CD14-positive monocyte (primary cell): ENCODE results near the gene SOX15. TPM values are rescaled to one million over a fixed set of nuclear protein-coding genes. Genes with fewer than 3 reads are reported as not detected.
A peak's percentile ranks its signal among the peaks of the same experiment; 100 is the strongest.

Source experiments
- DNase-seq, 3 donors: peaks; one replicate each; pipeline ENCODE4 v3.0.0-alpha.2; 2011 to 2022
- H2AFZ ChIP-seq: 2 replicates; pipeline ENCODE4 v1.6.0; 2012; ENCODE audit warnings: mild to moderate bottlenecking, low read depth, low read length, inconsistent platforms; ENCODE audit not compliant: insufficient read depth, poor library complexity, severe bottlenecking
- H3K27ac ChIP-seq, 2 donors: 1 replicate in 1 of 2; 2 replicates in 1 of 2; pipeline ENCODE4 v1.5.1; 2012 to 2013; ENCODE audit warnings: low read length in 2 of 2, control low read depth in 1 of 2, inconsistent platforms in 1 of 2, low read depth in 1 of 2, mild to moderate bottlenecking in 1 of 2
- H3K27me3 ChIP-seq, 2 donors: one replicate each; pipeline versions ENCODE4 v1.6.0 to v1.6.1; 2011 to 2013; ENCODE audit warnings: low read length in 2 of 2; ENCODE audit not compliant: control insufficient read depth in 2 of 2, insufficient read depth in 2 of 2
- H3K36me3 ChIP-seq, 2 donors: replicated peaks in 1 of 2; 1 replicate in 1 of 2; 2 replicates in 1 of 2; pipeline versions ENCODE4 v1.5.1 to v1.6.1; 2012 to 2013; ENCODE audit warnings: low read length in 2 of 2, control low read depth in 1 of 2, inconsistent platforms in 1 of 2, mild to moderate bottlenecking in 1 of 2; ENCODE audit not compliant: insufficient read depth in 2 of 2, control insufficient read depth in 1 of 2
- H3K4me1 ChIP-seq, 2 donors: 1 replicate in 1 of 2; 2 replicates in 1 of 2; pipeline versions ENCODE4 v1.5.1 to v1.6.1; 2012 to 2013; ENCODE audit warnings: low read length in 2 of 2, control low read depth in 1 of 2, inconsistent platforms in 1 of 2, mild to moderate bottlenecking in 1 of 2, moderate library complexity in 1 of 2; ENCODE audit not compliant: insufficient read depth in 2 of 2, control insufficient read depth in 1 of 2
- H3K4me2 ChIP-seq: replicated peaks from 2 replicates; pipeline ENCODE3; 2012; ENCODE audit warnings: low read length, moderate library complexity, mild to moderate bottlenecking; ENCODE audit not compliant: poor library complexity, severe bottlenecking; ENCODE audit errors: extremely low read depth
- H3K4me3 ChIP-seq, 3 experiments: fragments of 200-600 bp in 1 of 3; sonication (generic) in 1 of 3; replicated peaks in 1 of 3; 1 replicate in 2 of 3; 2 replicates in 1 of 3; pipeline ENCODE4 v1.5.1; 2011 to 2013; ENCODE audit warnings: low read length in 3 of 3, mild to moderate bottlenecking in 3 of 3, control low read depth in 2 of 3, low read depth in 2 of 3, inconsistent platforms in 1 of 3, moderate library complexity in 1 of 3
- H3K79me2 ChIP-seq: 2 replicates; pipeline ENCODE4 v1.6.0; 2012; ENCODE audit warnings: mild to moderate bottlenecking, control low read depth, inconsistent platforms, low read length, moderate library complexity; ENCODE audit not compliant: insufficient read depth
- H3K9ac ChIP-seq: 2 replicates; pipeline ENCODE4 v1.6.0; 2017; ENCODE audit warnings: low read length, mild to moderate bottlenecking; ENCODE audit not compliant: insufficient read depth, poor library complexity, severe bottlenecking
- H3K9me3 ChIP-seq, 2 donors: replicated peaks in 1 of 2; 1 replicate in 1 of 2; 2 replicates in 1 of 2; pipeline versions ENCODE4 v1.5.1 to v1.6.1; 2012 to 2013; ENCODE audit warnings: low read length in 2 of 2, control low read depth in 1 of 2; ENCODE audit not compliant: control insufficient read depth in 1 of 2, insufficient read depth in 1 of 2
- H4K20me1 ChIP-seq: 2 replicates; pipeline ENCODE4 v1.6.0; 2012; ENCODE audit warnings: mild to moderate bottlenecking, low read length, control low read depth, moderate library complexity; ENCODE audit not compliant: insufficient read depth
- H3K27ac Mint-ChIP-seq, 7 donors: one replicate each; pipeline ENCODE4 v1.8.0; 2020; ENCODE audit warnings: mild to moderate bottlenecking in 7 of 7, mixed read lengths in 7 of 7, moderate library complexity in 6 of 7, inconsistent platforms in 2 of 7
- H3K27me3 Mint-ChIP-seq, 3 donors: one replicate each; pipeline ENCODE4 v1.8.0; 2021 to 2022; ENCODE audit warnings: low read depth in 3 of 3, mild to moderate bottlenecking in 3 of 3, mixed read lengths in 3 of 3, moderate library complexity in 3 of 3, inconsistent platforms in 1 of 3
- H3K36me3 Mint-ChIP-seq, 2 donors: one replicate each; pipeline ENCODE4 v1.8.0; 2020; ENCODE audit warnings: mixed read lengths in 2 of 2, inconsistent platforms in 1 of 2, mild to moderate bottlenecking in 1 of 2
- H3K4me1 Mint-ChIP-seq: one replicate; pipeline ENCODE4 v1.8.0; 2020; ENCODE audit warnings: mild to moderate bottlenecking, mixed read lengths
- H3K4me3 Mint-ChIP-seq, 2 donors: one replicate each; pipeline ENCODE4 v1.8.0; 2020; ENCODE audit warnings: mild to moderate bottlenecking in 2 of 2, mixed read lengths in 2 of 2, moderate library complexity in 1 of 2
- H3K9me3 Mint-ChIP-seq, 7 donors: one replicate each; pipeline ENCODE4 v1.8.0; 2020 to 2022; ENCODE audit warnings: mixed read lengths in 7 of 7, mild to moderate bottlenecking in 6 of 7, moderate library complexity in 6 of 7, inconsistent platforms in 2 of 7
- WGBS: methylation state at CpG from one replicate; pipeline ENCODE4 v1.1.5; 2013; ENCODE audit warnings: missing lambda C conversion rate; ENCODE audit not compliant: insufficient coverage; 5-methylcytosine and 5-hydroxymethylcytosine counted together
- intact Hi-C, 2 donors: fragments of 100-400 bp; cut with micrococcal nuclease; formaldehyde crosslinking; loops; one replicate each; pipeline versions ENCODE4 v1.15.0 to v1.15.1; 2023
- polyA plus RNA-seq, 3 donors: library from polyadenylated mRNA; depleted of rRNA in 1 of 3; unstranded in 2 of 3; stranded (reverse) in 1 of 3; fragments of 300-500 nt in 2 of 3; fragments of >200 nt in 1 of 3; fragmentation: Illumina TruSeq in 2 of 3; gene quantifications; 1 replicate in 2 of 3; 2 replicates in 1 of 3; pipeline ENCODE4 v1.2.3, GENCODE V29; 2012 to 2021
- TF ChIP-seq, protein P1 (sequence below): fragments of 200-600 bp; IDR thresholded peaks from one replicate; pipeline ENCODE4 v1.8.0; 2022; ENCODE audit warnings: antibody characterized with exemption, mild to moderate bottlenecking

SOX15 gene
- polyA plus RNA-seq, 3 donors, result 0.86 to 1.2 (median 1.1) TPM

DNA sequence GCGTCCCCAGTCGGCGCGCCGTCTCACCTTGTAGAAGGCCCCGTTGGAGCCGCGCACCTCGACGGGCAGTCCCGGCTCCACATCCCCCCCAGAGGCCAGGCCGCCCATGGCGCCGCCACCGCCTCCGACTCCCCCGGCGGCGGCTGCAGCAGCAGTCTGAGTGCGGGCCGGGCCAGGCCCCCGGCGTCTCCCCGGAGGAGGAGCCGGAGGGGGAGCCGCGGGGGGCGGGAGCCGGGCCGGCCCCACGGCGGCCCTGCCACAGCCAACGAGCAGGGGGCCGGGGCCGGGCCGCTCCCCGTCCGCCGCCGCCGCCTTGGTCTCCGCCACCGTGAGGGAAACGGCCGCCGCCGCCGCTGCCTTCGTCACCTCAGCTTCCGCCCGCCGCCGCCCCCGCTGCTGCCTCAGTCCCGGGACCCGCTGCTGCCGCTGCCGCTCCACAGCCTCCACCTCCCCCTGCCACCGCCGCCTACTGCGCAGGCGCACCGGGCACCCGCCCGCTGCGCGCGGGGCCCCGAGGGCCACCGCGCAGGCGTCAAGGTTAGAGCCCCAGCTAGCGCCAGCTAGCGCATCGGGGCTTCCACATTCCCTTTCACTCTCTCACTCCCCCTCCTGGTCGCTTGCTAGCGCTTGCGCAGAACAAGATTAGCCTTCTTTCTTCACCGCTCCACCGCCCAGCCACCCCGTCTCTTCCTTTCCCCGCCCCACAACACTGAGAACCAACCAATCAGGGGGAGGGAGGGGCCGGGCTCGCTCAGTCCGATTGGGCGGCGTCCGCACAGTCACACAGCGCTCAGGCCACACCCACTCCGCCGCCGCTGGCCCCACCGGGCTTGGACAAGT, 24.8 kb upstream of the SOX15 start, which contains the start of gene FXR2:
Gene FXR2 (minus strand): TSS at position 473 of the 840 bp plus-strand sequence. CDS start 365 bp downstream, at position 108.
- peak within 1 kb of the TSS; percentile 89 for H3K4me2 ChIP-seq
- DNase-seq, result peak; percentile 99 to 100 (median 100)
- H3K27me3 ChIP-seq, result no peaks in the 10 kb centered on the region
- WGBS, result under 1% methylated on average over 80 of the region's 93 CpGs
- peaks cover 34% of the 10 kb centered on the region for H4K20me1 ChIP-seq
- TF ChIP-seq, protein P1, sequence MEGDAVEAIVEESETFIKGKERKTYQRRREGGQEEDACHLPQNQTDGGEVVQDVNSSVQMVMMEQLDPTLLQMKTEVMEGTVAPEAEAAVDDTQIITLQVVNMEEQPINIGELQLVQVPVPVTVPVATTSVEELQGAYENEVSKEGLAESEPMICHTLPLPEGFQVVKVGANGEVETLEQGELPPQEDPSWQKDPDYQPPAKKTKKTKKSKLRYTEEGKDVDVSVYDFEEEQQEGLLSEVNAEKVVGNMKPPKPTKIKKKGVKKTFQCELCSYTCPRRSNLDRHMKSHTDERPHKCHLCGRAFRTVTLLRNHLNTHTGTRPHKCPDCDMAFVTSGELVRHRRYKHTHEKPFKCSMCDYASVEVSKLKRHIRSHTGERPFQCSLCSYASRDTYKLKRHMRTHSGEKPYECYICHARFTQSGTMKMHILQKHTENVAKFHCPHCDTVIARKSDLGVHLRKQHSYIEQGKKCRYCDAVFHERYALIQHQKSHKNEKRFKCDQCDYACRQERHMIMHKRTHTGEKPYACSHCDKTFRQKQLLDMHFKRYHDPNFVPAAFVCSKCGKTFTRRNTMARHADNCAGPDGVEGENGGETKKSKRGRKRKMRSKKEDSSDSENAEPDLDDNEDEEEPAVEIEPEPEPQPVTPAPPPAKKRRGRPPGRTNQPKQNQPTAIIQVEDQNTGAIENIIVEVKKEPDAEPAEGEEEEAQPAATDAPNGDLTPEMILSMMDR, result peak; percentile 36
- H3K27ac Mint-ChIP-seq, result peak within 1 kb of the TSS; percentile 85 to 93 (median 91)
- H3K27ac ChIP-seq, result peak within 1 kb of the TSS; percentile 73 to 75
- H2AFZ ChIP-seq, result peak within 1 kb of the TSS; percentile 80
- H3K4me3 ChIP-seq, result peak within 1 kb of the TSS; percentile 59 to 82 (median 76)
- peak within 1 kb of the TSS; percentile 85 for H3K9ac ChIP-seq
- no peaks in the 10 kb centered on the region for H3K9me3 Mint-ChIP-seq
- intact Hi-C loops, result loop anchor here in 1 of 2 donors (2.0 kb wide), 1 partner anchor 72 kb away; the partner anchor contains the start of gene TP53
- peaks cover 6 to 13% of the 10 kb centered on the region in 2 donors for H3K36me3 Mint-ChIP-seq
- peaks cover 25 to 34% of the 10 kb centered on the region in 2 donors for H3K4me1 ChIP-seq
- peaks cover 0 to 12% of the 10 kb centered on the region in 2 donors for H3K36me3 ChIP-seq
- H3K4me1 Mint-ChIP-seq, result peaks cover 35% of the 10 kb centered on the region
- peaks cover 0 to 5% (median 1%) of the 10 kb centered on the region in 3 donors for H3K27me3 Mint-ChIP-seq
- no peaks in the 10 kb centered on the region for H3K9me3 ChIP-seq
- H3K79me2 ChIP-seq, result peaks cover 45% of the 10 kb centered on the region
- H3K4me3 Mint-ChIP-seq, result peak within 1 kb of the TSS; percentile 83 to 92

DNA sequence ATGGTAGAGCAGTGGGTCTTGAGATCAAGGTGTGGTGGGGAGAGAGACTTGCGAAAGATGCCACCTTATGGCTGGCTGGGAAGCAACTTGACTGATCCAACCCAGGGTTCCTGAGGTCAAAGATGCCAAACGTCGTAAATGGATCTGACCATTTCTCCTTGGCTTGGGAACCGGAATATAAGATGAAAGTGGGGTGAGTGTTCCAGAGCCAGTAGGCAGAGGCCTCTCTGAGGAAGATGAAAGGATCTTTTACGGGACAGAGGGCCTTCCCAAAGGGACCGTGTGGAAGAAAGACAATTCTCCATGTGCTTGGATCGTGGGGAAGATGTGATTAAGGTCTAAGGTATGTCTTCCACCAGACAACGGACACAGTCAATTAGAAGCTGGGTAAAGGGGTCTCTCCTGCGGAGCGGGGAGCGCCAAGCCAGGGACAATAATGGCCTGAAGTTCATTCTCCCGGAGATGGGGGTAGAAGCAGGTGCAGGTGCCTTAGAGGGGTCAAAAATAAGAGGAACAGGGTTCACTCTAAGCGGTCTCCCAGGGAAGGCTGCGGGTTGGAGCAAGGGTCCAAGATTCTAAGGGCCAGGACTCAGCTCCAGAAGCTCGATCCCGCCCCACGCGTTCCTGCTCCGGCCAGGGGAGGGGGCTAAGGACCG, 24.0 kb upstream of the SOX15 start:
- H3K4me1 Mint-ChIP-seq, result peaks cover 38% of the 10 kb centered on the region
- intact Hi-C loops, result loop anchor here in 1 of 2 donors (2.0 kb wide), 1 partner anchor 73 kb away; the partner anchor contains the start of gene TP53
- H3K27ac Mint-ChIP-seq, result peak overlapping the region; percentile 68 to 92 (median 85)
- peak overlapping the region; percentile 59 to 82 (median 76) for H3K4me3 ChIP-seq
- peak overlapping the region; percentile 85 for H3K9ac ChIP-seq
- peak overlapping the region; percentile 14 to 69 for H3K27ac ChIP-seq
- peaks cover 0 to 2% (median 1%) of the 10 kb centered on the region in 3 donors for H3K27me3 Mint-ChIP-seq
- peaks cover 25 to 34% of the 10 kb centered on the region in 2 donors for H3K4me1 ChIP-seq
- H3K36me3 ChIP-seq, result peaks cover 3 to 12% of the 10 kb centered on the region in 2 donors
- H3K9me3 Mint-ChIP-seq, result no peaks in the 10 kb centered on the region
- H4K20me1 ChIP-seq, result peaks cover 42% of the 10 kb centered on the region
- peak overlapping the region; percentile 83 to 92 for H3K4me3 Mint-ChIP-seq
- no peaks in the 10 kb centered on the region for H3K27me3 ChIP-seq
- TF ChIP-seq, protein P1, result no peak
- no peaks in the 10 kb centered on the region for H3K9me3 ChIP-seq
- H3K36me3 Mint-ChIP-seq, result peaks cover 9 to 18% of the 10 kb centered on the region in 2 donors
- no peak for DNase-seq
- WGBS, result 12% methylated on average over 20 of the region's 20 CpGs
- peak overlapping the region; percentile 76 for H2AFZ ChIP-seq
- peaks cover 52% of the 10 kb centered on the region for H3K79me2 ChIP-seq
- peak overlapping the region; percentile 89 for H3K4me2 ChIP-seq
